Aorta (tissue), 5 donors: Measurements from ENCODE around the gene NKAP. TPM values are rescaled to one million over a fixed set of nuclear protein-coding genes. Genes with fewer than 3 reads are reported as not detected.
A peak's percentile ranks its signal among the peaks of the same experiment; 100 is the strongest.

Experiments used
- ATAC-seq: fragments of 200-7000 bp; cut with Tn5 transposase; one replicate; pipeline ENCODE4 v1.9.1; 2022; ENCODE audit warnings: moderate library complexity; ENCODE audit not compliant: low FRiP score
- DNase-seq, 2 donors: peaks; one replicate each; pipeline ENCODE4 v3.0.0-alpha.2; 2020
- H3K27ac ChIP-seq, 2 donors: one replicate each; pipeline ENCODE4 v1.5.1; 2013; ENCODE audit warnings: low read length in 2 of 2, mild to moderate bottlenecking in 2 of 2, moderate library complexity in 2 of 2, control low read depth in 1 of 2, inconsistent platforms in 1 of 2, low read depth in 1 of 2
- H3K27me3 ChIP-seq, 2 donors: one replicate each; pipeline ENCODE4 v1.6.1; 2013; ENCODE audit warnings: control low read depth in 1 of 2, low read length in 1 of 2, mild to moderate bottlenecking in 1 of 2, moderate library complexity in 1 of 2; ENCODE audit not compliant: insufficient read depth in 2 of 2, control insufficient read depth in 1 of 2
- H3K36me3 ChIP-seq, 2 donors: one replicate each; pipeline ENCODE4 v1.6.1; 2013; ENCODE audit warnings: control low read depth in 1 of 2, low read length in 1 of 2, mild to moderate bottlenecking in 1 of 2; ENCODE audit not compliant: insufficient read depth in 2 of 2, control insufficient read depth in 1 of 2
- H3K4me1 ChIP-seq, 2 donors: one replicate each; pipeline ENCODE4 v1.6.1; 2013; ENCODE audit warnings: low read length in 2 of 2, control low read depth in 1 of 2, mild to moderate bottlenecking in 1 of 2, moderate library complexity in 1 of 2; ENCODE audit not compliant: insufficient read depth in 2 of 2, control insufficient read depth in 1 of 2
- H3K4me3 ChIP-seq, 2 donors: one replicate each; pipeline ENCODE4 v1.5.1; 2013; ENCODE audit warnings: low read length in 2 of 2, control low read depth in 1 of 2, mild to moderate bottlenecking in 1 of 2
- H3K9me3 ChIP-seq: one replicate; pipeline ENCODE4 v1.6.1; 2013; ENCODE audit warnings: mild to moderate bottlenecking, low read length; ENCODE audit not compliant: control insufficient read depth
- WGBS, 2 donors: extraction: QIAGEN DNeasy Blood & Tissue Kit; methylation state at CpG; one replicate each; pipeline ENCODE4 v1.1.7; 2013; 5-methylcytosine and 5-hydroxymethylcytosine counted together
- intact Hi-C, 2 donors: fragments of 100-400 bp; cut with DNase I; formaldehyde crosslinking; loops; one replicate each; pipeline versions ENCODE4 v1.14.2 to v1.15.0; 2022
- polyA plus RNA-seq, 2 donors: library from polyadenylated mRNA; stranded (reverse); fragments of 200-250 nt; gene quantifications; one replicate each; pipeline ENCODE4 v1.2.3, GENCODE V29; 2013
- total RNA-seq, 2 donors: library from RNA; stranded (reverse); fragmentation: NEBNext Ultra II Directional; extraction: Animal tissue kit (Norgen Biotek cat#: 25700); gene quantifications; one replicate each; pipeline ENCODE4 v1.2.1, GENCODE V29; 2021
- donor health status: healthy with polysubstance abuse.
- donor health status: Bipolar disorder and iron deficiency.
- donor health status: DM: no; HTN: no; CAD: no.
- donor health status: DM: no; HTN: no; CAD: no.
- donor health status: DM: yes; HTN: yes; CAD: no.

Gene NKAP
- total and polyA plus RNA-seq, 4 donors, result 2.9 to 8.0 (median 7.3) TPM

- intact Hi-C loops, result no loop called here
- Histone ChIP-seq H3K27ac (no peak overlapping the region), H3K4me1 (no peaks in the 10 kb centered on the region), H3K36me3 (no peaks in the 10 kb centered on the region), H3K9me3 (no peaks in the 10 kb centered on the region), H3K27me3 (no peaks in the 10 kb centered on the region), H3K4me3 (no peak overlapping the region)
- ATAC-seq, result peak; percentile 74
- 50 to 52% methylated on average over 11 of the region's 11 CpGs for WGBS, 2 donors
- DNase-seq, result no peak
Observed at GRCh38 chrX:119880552-119881437, 62.8 kb downstream of the NKAP start.

- 78 to 86% methylated on average over 5 of the region's 5 CpGs for WGBS, 2 donors
Observed at GRCh38 chrX:119880076-119880475, 63.5 kb downstream of the NKAP start.

GRCh38 chrX:119878740-119879139, 64.8 kb downstream of the NKAP start:
- WGBS, 2 donors, result 61 to 63% methylated on average over 2 of the region's 2 CpGs
- no peaks in the 10 kb centered on the region for H3K27me3 ChIP-seq
- H3K4me3 ChIP-seq, result no peak overlapping the region
- ATAC-seq (no peak), DNase-seq (no peak)
- no peak overlapping the region for H3K27ac ChIP-seq
- intact Hi-C loops, result loop anchor here in 1 of 2 donors (10.0 kb wide), 2 partner anchors 364 to 414 kb away; partner anchors contain the start of gene SLC25A5
- H3K9me3 ChIP-seq, result no peaks in the 10 kb centered on the region
- H3K36me3 ChIP-seq, result no peaks in the 10 kb centered on the region
- H3K4me1 ChIP-seq, result no peaks in the 10 kb centered on the region

More at GRCh38 chrX:119880076-119880475, 63.5 kb downstream of the NKAP start:
- H3K36me3 ChIP-seq, result no peaks in the 10 kb centered on the region
- no peak overlapping the region for H3K27ac ChIP-seq
- DNase-seq, result no peak
- H3K9me3 ChIP-seq, result no peaks in the 10 kb centered on the region
- intact Hi-C loops, result no loop called here
- H3K4me1 ChIP-seq, result no peaks in the 10 kb centered on the region
- no peaks in the 10 kb centered on the region for H3K27me3 ChIP-seq
- no peak overlapping the region for H3K4me3 ChIP-seq
- no peak for ATAC-seq

GRCh38 chrX:119871599-119872395, 71.8 kb downstream of the NKAP start, which contains the start of the genes NDUFA1 and RNF113A:
TSS of gene NDUFA1 (plus strand) at chrX:119871832. CDS start at chrX:119871912, 80 bp downstream.
TSS of gene RNF113A (minus strand) at chrX:119871733. CDS start at chrX:119871613, 120 bp downstream.
- 1 to 30% methylated on average over 62 of the region's 62 CpGs for WGBS, 2 donors
- no peaks in the 10 kb centered on the region for H3K27me3 ChIP-seq
- no peaks in the 10 kb centered on the region for H3K9me3 ChIP-seq
- intact Hi-C loops, result loop anchor here (2.0 to 10.0 kb wide), 5 partner anchors 19 to 407 kb away; partner anchors contain the start of genes RPL39 (in 2 of the 2), NKAP (in 1 of the 2), SLC25A5 (in 1 of the 2) and UPF3B (in 1 of the 2)
- ATAC-seq (peak; percentile 95), DNase-seq (peak; percentile 89 to 91)
- no peaks in the 10 kb centered on the region for H3K4me1 ChIP-seq
- H3K27ac ChIP-seq, result peak within 1 kb of the TSS in 1 of 2 donors; percentile 95
- no peaks in the 10 kb centered on the region for H3K36me3 ChIP-seq
- H3K4me3 ChIP-seq, result peak within 1 kb of the TSS; percentile 42 to 63

GRCh38 chrX:119871245-119871598, 72.3 kb downstream of the NKAP start:
- WGBS, 2 donors, result 1 to 30% methylated on average over 26 of the region's 26 CpGs
- Histone ChIP-seq H3K27ac (peak overlapping the region in 1 of 2 donors; percentile 79), H3K4me1 (no peaks in the 10 kb centered on the region), H3K36me3 (no peaks in the 10 kb centered on the region), H3K9me3 (no peaks in the 10 kb centered on the region), H3K27me3 (no peaks in the 10 kb centered on the region), H3K4me3 (peak overlapping the region; percentile 21 to 42)
- intact Hi-C loops, result loop anchor here (2.0 to 10.0 kb wide), 5 partner anchors 18 to 406 kb away; partner anchors contain the start of genes RPL39 (in 2 of the 2), NKAP (in 1 of the 2), SLC25A5 (in 1 of the 2) and UPF3B (in 1 of the 2)
- ATAC-seq (peak; percentile 27), DNase-seq (peak in 1 of 2 donors; percentile 51)

Other genes with a start within 250 kb of the NKAP start
- 1 to 10 TPM in 1 of 2 donors, under 1 TPM in 1; 0.45 to 1.3 TPM for gene SOWAHD, start 185.2 kb downstream of the NKAP start, total RNA-seq
- under 1 TPM in 1 of 2 donors, not detected in 1; 0.15 TPM for gene SOWAHD, start 185.2 kb downstream of the NKAP start, polyA plus RNA-seq
- 1,000 to 10,000 TPM; 1,166 to 1,184 TPM for gene RPL39, start 152.1 kb downstream of the NKAP start, total RNA-seq
- 1,000 to 10,000 TPM; 4,457 to 9,358 TPM for gene RPL39, start 152.1 kb downstream of the NKAP start, polyA plus RNA-seq
- gene UPF3B, start 90.8 kb downstream of the NKAP start, total RNA-seq, result 1 to 10 TPM; 6.7 to 9.5 TPM
- gene UPF3B, start 90.8 kb downstream of the NKAP start, polyA plus RNA-seq, result 10 to 100 TPM; 14.4 to 20.7 TPM
- gene RNF113A, start 72.0 kb downstream of the NKAP start, total RNA-seq, result 10 to 100 TPM in 1 of 2 donors, 1 to 10 TPM in 1; 9.6 to 10.1 TPM
- gene RNF113A, start 72.0 kb downstream of the NKAP start, polyA plus RNA-seq, result 10 to 100 TPM in 1 of 2 donors, 1 to 10 TPM in 1; 9.4 to 16.1 TPM
- gene NDUFA1, start 71.9 kb downstream of the NKAP start, total RNA-seq, result 10 to 100 TPM; 53.8 to 64.4 TPM
- gene NDUFA1, start 71.9 kb downstream of the NKAP start, polyA plus RNA-seq, result 100 to 1,000 TPM; 119 to 187 TPM
- gene AKAP14, start 47.9 kb downstream of the NKAP start, total RNA-seq, result not detected
- gene AKAP14, start 47.9 kb downstream of the NKAP start, polyA plus RNA-seq, result not detected
- gene RHOXF2B, start 133.9 kb upstream of the NKAP start, total RNA-seq, result not detected
- gene RHOXF2B, start 133.9 kb upstream of the NKAP start, polyA plus RNA-seq, result not detected
- gene RHOXF1, start 172.2 kb upstream of the NKAP start, total RNA-seq, result under 1 TPM in 1 of 2 donors, not detected in 1; 0.69 TPM
- gene RHOXF1, start 172.2 kb upstream of the NKAP start, polyA plus RNA-seq, result 1 to 10 TPM in 1 of 2 donors, not detected in 1; 4.8 TPM
- not detected for gene RHOXF2, start 214.9 kb upstream of the NKAP start, total RNA-seq
- gene RHOXF2, start 214.9 kb upstream of the NKAP start, polyA plus RNA-seq, result not detected